K562 (cell line): Measurements from ENCODE around the gene CPHXL2. TPM values are rescaled to one million over a fixed set of nuclear protein-coding genes. Genes with fewer than 3 reads are reported as not detected.

Experiments
- CHD1 ChIP-seq: fragments of 200-600 bp; sonication (generic); IDR thresholded peaks from one replicate; pipeline ENCODE4 v1.6.1; 2012; ENCODE audit warnings: mild to moderate bottlenecking, moderate library complexity, low read length, inconsistent platforms
- CTBP1 ChIP-seq: fragments of 450-650 bp; IDR thresholded peaks from 2 replicates; pipeline ENCODE4 v1.6.1; 2016; ENCODE audit warnings: borderline replicate concordance
- HMG20A ChIP-seq: fragments of 450-650 bp; formaldehyde crosslinking; conservative IDR thresholded peaks from 2 replicates; pipeline ENCODE4 v1.4.0; 2020; ENCODE audit warnings: mild to moderate bottlenecking, mixed read lengths
- HNRNPLL ChIP-seq: fragments of 200-400 bp; formaldehyde crosslinking; IDR thresholded peaks from 2 replicates; pipeline ENCODE4 v1.6.1; 2017; ENCODE audit warnings: low read length, low read depth, mild to moderate bottlenecking; ENCODE audit not compliant: poor library complexity, severe bottlenecking
- LEF1 ChIP-seq: fragments of 450-650 bp; IDR thresholded peaks from 2 replicates; pipeline ENCODE4 v1.6.1; 2016; ENCODE audit warnings: mild to moderate bottlenecking
- MTA3 ChIP-seq: fragments of 450-650 bp; formaldehyde crosslinking; IDR thresholded peaks from 2 replicates; pipeline ENCODE4 v1.6.1; 2017; ENCODE audit warnings: mild to moderate bottlenecking, borderline replicate concordance
- NCOA1 ChIP-seq: fragments of 450-650 bp; IDR thresholded peaks from 2 replicates; pipeline ENCODE4 v1.6.1; 2016; ENCODE audit warnings: low read depth
- NFATC3 ChIP-seq: fragments of 450-650 bp; IDR thresholded peaks from 2 replicates; pipeline ENCODE4 v1.6.1; 2017; ENCODE audit warnings: mild to moderate bottlenecking
- PRMT5 ChIP-seq: sonication (generic); formaldehyde crosslinking; IDR thresholded peaks from 2 replicates; pipeline ENCODE4 v1.5.0; 2020; ENCODE audit warnings: missing genetic modification reagents
- SAP30 ChIP-seq: fragments of 200-600 bp; sonication (generic); IDR thresholded peaks from 2 replicates; pipeline ENCODE4 v1.6.1; 2012; ENCODE audit warnings: borderline replicate concordance, low read depth, mild to moderate bottlenecking, moderate library complexity, low read length, control low read depth, inconsistent platforms; ENCODE audit not compliant: insufficient read depth, poor library complexity, severe bottlenecking
- SRSF7 ChIP-seq: fragments of 200-400 bp; formaldehyde crosslinking; optimal IDR thresholded peaks from 2 replicates; pipeline ENCODE3; 2017; ENCODE audit warnings: mild to moderate bottlenecking, low read depth, low read length
- ZNF586 ChIP-seq: fragments of 450-650 bp; formaldehyde crosslinking; conservative IDR thresholded peaks from 2 replicates; pipeline ENCODE4 v1.4.0; 2020; ENCODE audit warnings: mild to moderate bottlenecking, moderate library complexity
- ZNF699 ChIP-seq: fragments of 250-450 bp; sonication (Bioruptor Pico); IDR thresholded peaks from 2 replicates; pipeline ENCODE4 v1.8.0; 2021; ENCODE audit warnings: mild to moderate bottlenecking, moderate library complexity; ENCODE audit not compliant: insufficient replicate concordance
- ZNF780A ChIP-seq: fragments of 250-450 bp; sonication (Bioruptor Pico); IDR thresholded peaks from 2 replicates; pipeline ENCODE4 v1.5.0; 2021; ENCODE audit warnings: mild to moderate bottlenecking
- polyA plus RNA-seq, 8 experiments: library from polyadenylated mRNA; depleted of rRNA in 4 of 8; stranded (reverse) in 5 of 8; unstranded in 3 of 8; fragments of >200 nt; fragmentation: Nextera tagmentation in 2 of 8; fragmentation: Illumina TruSeq in 1 of 8; extraction: Ambion mirVana in 2 of 8; extraction: Trizol in 1 of 8; gene quantifications; 2 replicates each; pipeline versions ENCODE4 v1.2.1 to v1.2.3, GENCODE V29; 2011 to 2014; ENCODE audit warnings: inconsistent platforms in 1 of 8, missing spikeins in 1 of 8
- total RNA-seq, 7 experiments: library from RNA; depleted of rRNA in 6 of 7; stranded (reverse); fragments of >200 nt in 6 of 7; fragmentation: Illumina TruSeq in 2 of 7; extraction: Trizol in 2 of 7; gene quantifications; 2 replicates each; pipeline versions ENCODE4 v1.2.1 to v1.2.3, GENCODE V29; 2011 to 2021; ENCODE audit warnings: low replicate concordance in 1 of 7
- TF ChIP-seq, protein P1 (sequence below): sonication (generic); formaldehyde crosslinking; IDR thresholded peaks from 2 replicates; pipeline ENCODE4 v1.8.1; 2023; ENCODE audit warnings: mild to moderate bottlenecking, missing genetic modification reagents
- TF ChIP-seq, protein P2 (sequence below): fragments of 450-650 bp; IDR thresholded peaks from 2 replicates; pipeline ENCODE4 v1.6.1; 2016; ENCODE audit warnings: low read depth
- TF ChIP-seq, protein P3 (sequence below): sonication (generic); formaldehyde crosslinking; IDR thresholded peaks from 2 replicates; pipeline ENCODE4 v1.8.0; 2022; ENCODE audit warnings: missing genetic modification reagents, mild to moderate bottlenecking, borderline replicate concordance

CPHXL2 gene
- total and polyA plus RNA-seq, 9 of the 15 experiments (the other 6 are each of a cell fraction or from before 2014, with no cell fraction given), result not detected

DNA sequence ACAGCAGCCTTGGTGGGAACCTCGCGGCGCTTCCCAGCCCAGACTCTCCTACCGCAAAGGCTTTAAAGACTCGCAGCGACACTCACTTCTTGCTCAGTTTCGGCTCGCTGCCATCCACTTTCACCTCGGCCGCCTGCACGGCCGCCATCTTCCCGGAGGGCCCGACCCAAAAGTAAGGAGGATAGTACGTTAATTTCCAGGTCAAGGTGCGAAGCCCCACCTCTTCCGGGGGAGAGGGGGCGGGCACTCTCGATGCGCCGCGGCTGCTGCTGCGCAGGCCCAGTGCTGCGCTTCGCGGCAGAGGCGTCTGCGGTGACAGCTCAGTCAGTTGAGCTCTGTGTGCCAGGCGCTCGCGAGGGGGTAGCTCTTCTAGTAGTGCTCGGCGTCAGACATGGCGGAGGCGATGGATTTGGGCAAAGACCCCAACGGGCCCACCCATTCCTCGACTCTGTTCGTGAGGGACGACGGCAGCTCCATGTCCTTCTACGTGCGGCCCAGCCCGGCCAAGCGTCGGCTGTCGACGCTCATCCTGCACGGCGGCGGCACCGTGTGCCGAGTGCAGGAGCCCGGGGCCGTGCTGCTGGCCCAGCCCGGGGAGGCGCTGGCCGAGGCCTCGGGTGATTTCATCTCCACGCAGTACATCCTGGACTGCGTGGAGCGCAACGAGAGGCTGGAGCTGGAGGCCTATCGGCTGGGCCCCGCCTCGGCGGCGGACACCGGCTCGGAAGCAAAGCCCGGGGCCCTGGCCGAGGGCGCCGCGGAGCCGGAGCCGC, 29.1 kb downstream of the CPHXL2 start, which contains the start of the genes KARS1 and TERF2IP (continued):
- TF ChIP-seq, protein P1, sequence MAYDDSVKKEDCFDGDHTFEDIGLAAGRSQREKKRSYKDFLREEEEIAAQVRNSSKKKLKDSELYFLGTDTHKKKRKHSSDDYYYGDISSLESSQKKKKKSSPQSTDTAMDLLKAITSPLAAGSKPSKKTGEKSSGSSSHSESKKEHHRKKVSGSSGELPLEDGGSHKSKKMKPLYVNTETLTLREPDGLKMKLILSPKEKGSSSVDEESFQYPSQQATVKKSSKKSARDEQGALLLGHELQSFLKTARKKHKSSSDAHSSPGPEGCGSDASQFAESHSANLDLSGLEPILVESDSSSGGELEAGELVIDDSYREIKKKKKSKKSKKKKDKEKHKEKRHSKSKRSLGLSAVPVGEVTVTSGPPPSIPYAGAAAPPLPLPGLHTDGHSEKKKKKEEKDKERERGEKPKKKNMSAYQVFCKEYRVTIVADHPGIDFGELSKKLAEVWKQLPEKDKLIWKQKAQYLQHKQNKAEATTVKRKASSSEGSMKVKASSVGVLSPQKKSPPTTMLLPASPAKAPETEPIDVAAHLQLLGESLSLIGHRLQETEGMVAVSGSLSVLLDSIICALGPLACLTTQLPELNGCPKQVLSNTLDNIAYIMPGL (CRISPR knock-in tag), result no peak
- peak; percentile 76 for TF ChIP-seq HNRNPLL
- TF ChIP-seq, protein P2, sequence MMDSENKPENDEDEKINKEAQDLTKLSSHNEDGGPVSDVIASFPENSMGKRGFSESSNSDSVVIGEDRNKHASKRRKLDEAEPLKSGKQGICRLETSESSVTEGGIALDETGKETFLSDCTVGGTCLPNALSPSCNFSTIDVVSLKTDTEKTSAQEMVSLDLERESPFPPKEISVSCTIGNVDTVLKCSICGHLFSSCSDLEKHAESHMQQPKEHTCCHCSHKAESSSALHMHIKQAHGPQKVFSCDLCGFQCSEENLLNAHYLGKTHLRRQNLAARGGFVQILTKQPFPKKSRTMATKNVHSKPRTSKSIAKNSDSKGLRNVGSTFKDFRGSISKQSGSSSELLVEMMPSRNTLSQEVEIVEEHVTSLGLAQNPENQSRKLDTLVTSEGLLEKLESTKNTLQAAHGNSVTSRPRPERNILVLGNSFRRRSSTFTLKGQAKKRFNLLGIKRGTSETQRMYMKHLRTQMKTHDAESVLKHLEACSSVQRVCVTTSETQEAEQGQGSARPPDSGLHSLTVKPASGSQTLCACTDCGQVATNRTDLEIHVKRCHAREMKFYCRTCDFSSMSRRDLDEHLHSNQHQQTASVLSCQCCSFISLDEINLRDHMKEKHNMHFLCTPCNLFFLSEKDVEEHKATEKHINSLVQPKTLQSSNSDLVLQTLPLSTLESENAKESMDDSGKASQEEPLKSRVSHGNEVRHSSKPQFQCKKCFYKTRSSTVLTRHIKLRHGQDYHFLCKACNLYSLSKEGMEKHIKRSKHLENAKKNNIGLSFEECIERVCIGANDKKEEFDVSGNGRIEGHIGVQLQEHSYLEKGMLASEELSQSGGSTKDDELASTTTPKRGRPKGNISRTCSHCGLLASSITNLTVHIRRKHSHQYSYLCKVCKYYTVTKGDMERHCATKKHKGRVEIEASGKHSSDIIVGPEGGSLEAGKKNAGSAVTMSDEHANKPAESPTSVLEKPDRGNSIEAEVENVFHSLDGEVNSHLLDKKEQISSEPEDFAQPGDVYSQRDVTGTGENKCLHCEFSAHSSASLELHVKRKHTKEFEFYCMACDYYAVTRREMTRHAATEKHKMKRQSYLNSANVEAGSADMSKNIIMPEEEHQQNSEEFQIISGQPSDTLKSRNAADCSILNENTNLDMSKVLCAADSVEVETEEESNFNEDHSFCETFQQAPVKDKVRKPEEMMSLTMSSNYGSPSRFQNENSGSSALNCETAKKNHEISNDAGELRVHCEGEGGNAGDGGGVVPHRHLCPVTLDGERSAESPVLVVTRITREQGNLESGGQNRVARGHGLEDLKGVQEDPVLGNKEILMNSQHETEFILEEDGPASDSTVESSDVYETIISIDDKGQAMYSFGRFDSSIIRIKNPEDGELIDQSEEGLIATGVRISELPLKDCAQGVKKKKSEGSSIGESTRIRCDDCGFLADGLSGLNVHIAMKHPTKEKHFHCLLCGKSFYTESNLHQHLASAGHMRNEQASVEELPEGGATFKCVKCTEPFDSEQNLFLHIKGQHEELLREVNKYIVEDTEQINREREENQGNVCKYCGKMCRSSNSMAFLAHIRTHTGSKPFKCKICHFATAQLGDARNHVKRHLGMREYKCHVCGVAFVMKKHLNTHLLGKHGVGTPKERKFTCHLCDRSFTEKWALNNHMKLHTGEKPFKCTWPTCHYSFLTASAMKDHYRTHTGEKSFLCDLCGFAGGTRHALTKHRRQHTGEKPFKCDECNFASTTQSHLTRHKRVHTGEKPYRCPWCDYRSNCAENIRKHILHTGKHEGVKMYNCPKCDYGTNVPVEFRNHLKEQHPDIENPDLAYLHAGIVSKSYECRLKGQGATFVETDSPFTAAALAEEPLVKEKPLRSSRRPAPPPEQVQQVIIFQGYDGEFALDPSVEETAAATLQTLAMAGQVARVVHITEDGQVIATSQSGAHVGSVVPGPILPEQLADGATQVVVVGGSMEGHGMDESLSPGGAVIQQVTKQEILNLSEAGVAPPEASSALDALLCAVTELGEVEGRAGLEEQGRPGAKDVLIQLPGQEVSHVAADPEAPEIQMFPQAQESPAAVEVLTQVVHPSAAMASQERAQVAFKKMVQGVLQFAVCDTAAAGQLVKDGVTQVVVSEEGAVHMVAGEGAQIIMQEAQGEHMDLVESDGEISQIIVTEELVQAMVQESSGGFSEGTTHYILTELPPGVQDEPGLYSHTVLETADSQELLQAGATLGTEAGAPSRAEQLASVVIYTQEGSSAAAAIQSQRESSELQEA, result no peak
- TF ChIP-seq NCOA1, result no peak
- TF ChIP-seq MTA3, result peak; percentile 67; the same call in 1 of the 2 replicates
- no peak for TF ChIP-seq HMG20A (CRISPR knock-in tag)
- no peak for TF ChIP-seq SRSF7
- TF ChIP-seq ZNF780A (CRISPR knock-in tag), result no peak
- TF ChIP-seq CTBP1, result peak; percentile 32; the same call in 1 of the 2 replicates
- no peak for TF ChIP-seq ZNF586 (CRISPR knock-in tag)
- no peak for TF ChIP-seq NFATC3
- TF ChIP-seq PRMT5, result no peak
- TF ChIP-seq, protein P3, sequence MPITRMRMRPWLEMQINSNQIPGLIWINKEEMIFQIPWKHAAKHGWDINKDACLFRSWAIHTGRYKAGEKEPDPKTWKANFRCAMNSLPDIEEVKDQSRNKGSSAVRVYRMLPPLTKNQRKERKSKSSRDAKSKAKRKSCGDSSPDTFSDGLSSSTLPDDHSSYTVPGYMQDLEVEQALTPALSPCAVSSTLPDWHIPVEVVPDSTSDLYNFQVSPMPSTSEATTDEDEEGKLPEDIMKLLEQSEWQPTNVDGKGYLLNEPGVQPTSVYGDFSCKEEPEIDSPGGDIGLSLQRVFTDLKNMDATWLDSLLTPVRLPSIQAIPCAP (CRISPR knock-in tag), result no peak
- peak; percentile 76 for TF ChIP-seq SAP30
- no peak for TF ChIP-seq CHD1
- no peak for TF ChIP-seq ZNF699 (CRISPR knock-in tag)
- no peak for TF ChIP-seq LEF1
